GM12873 (cell line): Measurements from ENCODE around the gene RASA2.

ENCODE experiments used
- TF ChIP-seq, protein P1 (sequence below): IDR thresholded peaks from 2 replicates; pipeline ENCODE4 v1.5.1; 2012; ENCODE audit warnings: low read depth, mild to moderate bottlenecking, moderate library complexity, low read length, control low read depth; ENCODE audit not compliant: insufficient read depth; ENCODE audit errors: missing control alignments

Gene RASA2

DNA sequence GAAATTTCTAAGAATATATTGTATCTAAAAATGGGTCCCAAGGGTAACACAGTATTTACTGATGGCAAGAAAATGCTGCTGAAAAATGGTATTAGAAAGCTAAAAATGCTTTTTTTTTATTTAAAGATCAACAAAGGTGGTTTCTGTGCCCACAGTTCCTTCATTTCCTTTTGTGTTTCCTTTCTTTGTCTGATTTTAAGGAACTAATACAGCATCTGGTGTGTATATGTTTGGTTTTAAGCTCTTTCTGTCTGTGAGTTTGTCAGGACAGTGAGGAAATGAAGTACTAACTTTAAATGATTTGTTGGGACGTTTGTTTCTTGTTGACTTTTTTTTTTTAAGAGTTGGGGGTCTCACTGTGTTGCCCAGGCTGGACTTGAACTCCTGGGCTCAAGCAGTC lies 38.2 kb downstream of the RASA2 start:
- TF ChIP-seq, protein P1, sequence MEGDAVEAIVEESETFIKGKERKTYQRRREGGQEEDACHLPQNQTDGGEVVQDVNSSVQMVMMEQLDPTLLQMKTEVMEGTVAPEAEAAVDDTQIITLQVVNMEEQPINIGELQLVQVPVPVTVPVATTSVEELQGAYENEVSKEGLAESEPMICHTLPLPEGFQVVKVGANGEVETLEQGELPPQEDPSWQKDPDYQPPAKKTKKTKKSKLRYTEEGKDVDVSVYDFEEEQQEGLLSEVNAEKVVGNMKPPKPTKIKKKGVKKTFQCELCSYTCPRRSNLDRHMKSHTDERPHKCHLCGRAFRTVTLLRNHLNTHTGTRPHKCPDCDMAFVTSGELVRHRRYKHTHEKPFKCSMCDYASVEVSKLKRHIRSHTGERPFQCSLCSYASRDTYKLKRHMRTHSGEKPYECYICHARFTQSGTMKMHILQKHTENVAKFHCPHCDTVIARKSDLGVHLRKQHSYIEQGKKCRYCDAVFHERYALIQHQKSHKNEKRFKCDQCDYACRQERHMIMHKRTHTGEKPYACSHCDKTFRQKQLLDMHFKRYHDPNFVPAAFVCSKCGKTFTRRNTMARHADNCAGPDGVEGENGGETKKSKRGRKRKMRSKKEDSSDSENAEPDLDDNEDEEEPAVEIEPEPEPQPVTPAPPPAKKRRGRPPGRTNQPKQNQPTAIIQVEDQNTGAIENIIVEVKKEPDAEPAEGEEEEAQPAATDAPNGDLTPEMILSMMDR, result no peak

- TF ChIP-seq, protein P1, result no peak
Observed at GRCh38 chr3:141525814-141526213, 39.0 kb downstream of the RASA2 start.

- TF ChIP-seq, protein P1, result no peak
Observed at GRCh38 chr3:141526709-141527108, 39.9 kb downstream of the RASA2 start.

- TF ChIP-seq, protein P1, result no peak
Observed at GRCh38 chr3:141528800-141529199, 42.0 kb downstream of the RASA2 start.

DNA sequence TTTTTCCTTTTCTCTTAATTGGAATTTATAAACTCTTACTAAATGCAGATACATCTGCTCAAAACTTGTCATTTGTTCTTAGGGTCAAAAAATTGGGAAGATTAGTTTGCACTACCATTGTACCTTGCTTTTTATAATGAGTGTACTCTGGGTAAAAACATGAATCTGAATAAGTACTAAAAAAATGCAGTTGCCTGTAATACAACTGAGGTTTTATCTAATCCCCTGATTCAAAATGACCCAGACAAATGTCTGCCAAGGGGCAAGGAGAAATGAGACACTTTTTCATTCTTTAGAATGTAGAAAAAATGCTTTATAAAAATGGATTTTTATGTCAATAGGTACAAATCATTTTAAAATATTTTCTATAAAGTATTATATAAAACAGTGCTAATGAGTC lies 42.4 kb downstream of the RASA2 start:
- TF ChIP-seq, protein P1, result no peak

DNA sequence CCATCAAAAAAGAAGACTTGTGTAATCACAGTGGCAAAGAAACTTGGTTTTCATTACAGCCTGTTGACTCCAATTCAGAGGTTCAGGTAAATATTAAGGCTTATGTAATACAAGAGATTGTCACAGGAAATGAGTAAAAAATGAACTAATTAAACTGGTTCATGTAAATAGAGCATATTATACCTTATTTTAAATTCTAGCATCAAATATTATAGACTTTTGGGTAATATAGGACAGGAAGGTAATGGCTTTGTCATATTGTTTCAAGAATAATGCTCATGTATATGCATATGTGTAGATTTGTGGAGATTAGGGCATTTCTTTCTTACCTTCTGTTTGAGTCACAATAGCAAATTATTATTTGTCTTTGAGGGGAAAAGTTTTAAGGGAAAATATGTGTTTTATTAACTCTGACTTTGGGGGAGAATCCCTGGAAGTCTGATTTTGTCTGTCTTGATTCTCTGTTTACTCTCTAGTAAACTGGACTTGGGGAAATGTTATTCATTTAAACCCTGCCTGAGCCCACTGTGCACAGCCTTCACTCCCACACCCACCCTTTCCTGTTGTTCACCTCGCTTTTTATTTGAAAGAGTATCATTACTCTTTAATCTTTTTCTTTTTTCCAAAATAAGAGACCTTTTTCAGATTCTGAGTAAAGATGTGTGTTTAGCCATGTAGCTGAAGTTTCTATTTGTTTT lies 43.0 kb downstream of the RASA2 start:
- TF ChIP-seq, protein P1, result no peak

GRCh38 chr3:141530415-141530768 lies 43.6 kb downstream of the RASA2 start:
- TF ChIP-seq, protein P1, result no peak
